Natural killer cell (primary cell): Measurements from ENCODE around the gene ZNF628. TPM values are rescaled to one million over a fixed set of nuclear protein-coding genes. Genes with fewer than 3 reads are reported as not detected.

Experiments
- ATAC-seq, 3 donors: fragments of 150-1000 bp in 2 of 3; fragments of 200-7000 bp in 1 of 3; cut with Tn5 transposase; 1 replicate in 1 of 3; 2 replicates in 2 of 3; pipeline ENCODE4 v1.10.0; 2021; ENCODE audit warnings: mild to moderate bottlenecking in 2 of 3, moderate library complexity in 2 of 3
- DNase-seq, 2 donors: peaks; one replicate each; pipeline versions ENCODE4 v3.0.0 to v3.0.0-alpha.2; 2013 to 2021; ENCODE audit warnings: mixed read lengths in 1 of 2
- H3K27ac ChIP-seq: one replicate; pipeline ENCODE4 v1.5.1; 2013; ENCODE audit warnings: mild to moderate bottlenecking, low read length
- H3K27me3 ChIP-seq: one replicate; pipeline ENCODE4 v1.6.1; 2013; ENCODE audit warnings: low read length; ENCODE audit not compliant: control insufficient read depth, insufficient read depth
- H3K36me3 ChIP-seq: one replicate; pipeline ENCODE4 v1.6.1; 2013; ENCODE audit warnings: low read length; ENCODE audit not compliant: control insufficient read depth, insufficient read depth
- H3K4me1 ChIP-seq: one replicate; pipeline ENCODE4 v1.6.1; 2013; ENCODE audit warnings: low read length; ENCODE audit not compliant: control insufficient read depth, insufficient read depth
- H3K4me3 ChIP-seq: one replicate; pipeline ENCODE4 v1.5.1; 2013; ENCODE audit warnings: low read length
- H3K9me3 ChIP-seq: one replicate; pipeline ENCODE4 v1.6.1; 2013; ENCODE audit warnings: low read length; ENCODE audit not compliant: control insufficient read depth, insufficient read depth
- H3K27ac Mint-ChIP-seq, 2 donors: one replicate each; pipeline ENCODE4 v1.8.0; 2022; ENCODE audit warnings: mild to moderate bottlenecking in 2 of 2, mixed read lengths in 2 of 2, moderate library complexity in 1 of 2
- H3K27me3 Mint-ChIP-seq, 2 donors: one replicate each; pipeline ENCODE4 v1.8.0; 2022; ENCODE audit warnings: low read depth in 2 of 2, mixed read lengths in 2 of 2
- H3K36me3 Mint-ChIP-seq: one replicate; pipeline ENCODE4 v1.8.0; 2022; ENCODE audit warnings: mixed read lengths
- H3K4me1 Mint-ChIP-seq, 2 donors: one replicate each; pipeline ENCODE4 v1.8.0; 2022; ENCODE audit warnings: mixed read lengths in 2 of 2
- H3K4me3 Mint-ChIP-seq: one replicate; pipeline ENCODE4 v1.8.0; 2022; ENCODE audit warnings: mild to moderate bottlenecking, moderate library complexity, mixed read lengths
- H3K9me3 Mint-ChIP-seq, 2 donors: one replicate each; pipeline ENCODE4 v1.8.0; 2022; ENCODE audit warnings: mixed read lengths in 2 of 2
- CTCF ChIP-seq: fragments of 200-600 bp; IDR thresholded peaks from one replicate; pipeline ENCODE4 v1.8.0; 2022; ENCODE audit warnings: antibody characterized with exemption
- WGBS: methylation state at CpG from one replicate; pipeline ENCODE4 v1.1.7; 2013; ENCODE audit warnings: missing lambda C conversion rate; ENCODE audit not compliant: insufficient coverage; 5-methylcytosine and 5-hydroxymethylcytosine counted together
- intact Hi-C: fragments of 100-400 bp; cut with micrococcal nuclease; formaldehyde crosslinking; loops from one replicate; pipeline ENCODE4 v1.14.2; 2022
- total RNA-seq, 4 donors: library from RNA; stranded (reverse); fragments of 120-200 nt in 1 of 4; gene quantifications; one replicate each; pipeline versions ENCODE4 v1.2.3 to v1.2.4, GENCODE V29; 2013 to 2022

ZNF628 gene
- total RNA-seq, 3 donors from 2014 or later (not counting 1 experiment from before 2014, with no cell fraction given): 20.8 to 28.7 (median 24.1) TPM

DNA sequence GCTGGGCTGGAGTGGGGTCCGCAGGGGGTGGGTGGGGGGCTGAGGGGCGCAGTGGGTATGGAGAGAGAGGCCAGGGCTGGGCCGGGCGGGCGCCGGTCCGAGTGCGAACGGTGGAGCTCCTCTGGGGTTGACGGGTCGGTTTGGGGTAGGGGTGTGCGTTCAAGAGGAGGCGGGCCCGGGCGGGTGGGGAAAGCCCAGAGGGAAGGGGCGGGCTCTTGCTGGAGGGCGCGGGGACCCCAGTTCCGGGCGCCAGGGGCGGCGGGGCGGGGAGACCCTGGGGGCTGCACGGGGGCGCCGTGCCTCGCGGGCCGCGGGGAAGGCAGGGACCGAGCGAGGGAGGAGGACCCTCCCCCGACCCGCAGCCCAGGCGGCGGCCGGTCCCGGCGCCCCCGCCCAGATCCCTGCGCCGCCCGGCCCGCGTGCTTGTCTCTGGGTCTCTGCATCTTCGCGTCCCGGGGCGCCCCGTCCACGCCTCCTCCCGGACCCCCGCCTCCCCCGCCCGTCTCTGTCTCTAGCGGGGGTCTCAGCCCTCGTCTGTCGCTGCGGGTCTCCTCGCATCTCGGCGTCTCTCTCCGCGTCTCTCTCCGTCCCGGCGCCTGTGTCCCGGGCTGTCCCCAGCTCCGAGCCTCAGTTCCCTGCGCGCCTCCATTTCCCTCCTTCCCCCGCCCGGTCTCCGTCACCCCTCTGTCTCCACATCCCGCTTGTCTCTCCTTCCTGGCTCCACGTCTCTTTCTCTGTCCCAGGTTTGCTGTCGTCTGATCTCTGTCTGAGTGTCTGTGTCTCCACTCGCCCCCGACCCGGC is 25.1 kb upstream of the ZNF628 start:
- Histone ChIP-seq H3K9me3 (no peaks in the 10 kb centered on the region), H3K36me3 (no peaks in the 10 kb centered on the region), H3K4me1 (peaks cover 12% of the 10 kb centered on the region), H3K4me3 (no peak overlapping the region), H3K27me3 (peaks cover 25% of the 10 kb centered on the region), H3K27ac (no peak overlapping the region)
- Mint-ChIP-seq H3K27ac (peak overlapping the region in 1 of 2 donors; percentile 82), H3K4me3 (no peak overlapping the region), H3K4me1 (peaks cover 0 to 17% of the 10 kb centered on the region in 2 donors), H3K27me3 (peaks cover 8 to 26% of the 10 kb centered on the region in 2 donors), H3K9me3 (no peaks in the 10 kb centered on the region), H3K36me3 (no peaks in the 10 kb centered on the region)
- no peak for TF ChIP-seq CTCF
- DNase-seq (peak in 1 of 2 donors; percentile 57), ATAC-seq (peak in 2 of 3 donors; percentile 49 to 58)
- WGBS: 1% methylated on average over 77 of the region's 80 CpGs
- intact Hi-C loops: no loop called here

DNA sequence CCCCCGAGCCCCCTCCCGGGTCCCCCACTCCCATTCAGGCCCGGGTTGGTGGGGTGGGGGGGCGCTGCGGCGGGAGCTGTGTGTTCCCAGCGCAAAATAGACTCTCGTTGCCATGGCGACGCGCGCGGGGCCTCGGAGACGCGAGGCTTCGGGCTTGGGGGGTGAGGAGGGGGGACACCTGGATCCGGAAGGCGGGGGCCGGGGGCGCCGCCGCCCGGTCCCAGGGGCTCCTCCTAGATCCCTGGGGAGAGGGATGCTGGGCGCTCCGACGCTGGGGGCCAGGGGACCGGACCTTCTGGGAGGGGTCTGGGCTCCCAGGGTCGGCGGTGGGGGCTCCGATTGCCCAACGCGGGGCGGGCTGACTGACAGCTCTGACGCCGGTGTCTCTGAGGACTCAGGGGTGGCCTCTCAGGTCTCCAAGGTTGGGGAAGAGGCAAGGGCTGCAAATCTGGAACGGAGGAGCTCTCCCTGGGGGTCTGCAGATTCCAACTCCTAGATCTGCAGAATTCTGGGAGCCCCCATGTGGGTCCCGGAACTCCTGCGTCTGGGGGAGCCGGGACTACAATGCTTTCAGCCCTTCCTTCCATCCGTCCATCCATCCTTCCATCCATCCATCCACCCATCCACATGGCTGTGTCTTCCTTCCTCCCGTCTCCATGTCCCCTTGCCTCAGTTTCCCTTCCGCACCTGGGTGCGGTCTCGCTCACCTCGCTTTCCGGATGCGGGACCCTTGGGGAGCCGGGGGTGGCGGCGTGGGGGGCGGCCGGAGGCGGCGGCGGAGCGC is 24.3 kb upstream of the ZNF628 start:
- intact Hi-C loops: no loop called here

DNA sequence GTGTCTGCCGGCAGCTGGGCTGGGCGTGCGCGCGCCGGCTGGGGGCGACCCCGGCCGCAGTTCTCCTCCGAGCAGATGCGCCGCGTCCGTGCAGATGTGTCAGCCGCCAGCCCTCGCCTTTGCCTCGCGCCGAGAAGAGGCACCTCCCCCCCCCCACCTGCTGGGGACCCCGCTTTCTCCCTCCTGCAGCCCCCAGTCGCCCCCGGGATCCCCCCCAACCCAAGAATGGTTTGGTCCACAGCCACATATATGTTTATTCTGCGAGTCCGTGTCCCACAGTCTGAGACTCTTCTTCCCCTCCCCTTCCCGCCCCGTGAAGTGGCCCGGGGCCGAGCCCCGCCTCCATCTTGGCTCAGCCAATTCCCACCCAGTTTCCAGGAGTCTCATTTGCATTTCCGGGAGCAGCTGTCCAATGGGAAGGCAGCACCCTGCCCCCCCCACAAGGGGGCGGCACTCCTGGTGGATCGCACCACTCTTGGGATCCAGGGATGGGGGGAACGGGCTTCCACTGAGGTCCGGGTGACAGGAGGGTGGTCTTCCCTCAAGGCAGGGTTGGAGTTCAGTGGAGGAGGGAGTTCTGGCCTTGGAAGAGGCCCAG is 23.6 kb upstream of the ZNF628 start:
- intact Hi-C loops: no loop called here

More for the DNA sequence above, 24.3 kb upstream of the ZNF628 start:
- no peak for TF ChIP-seq CTCF
- ATAC-seq (peak in 1 of 3 donors; percentile 28), DNase-seq (peak in 1 of 2 donors; percentile 65)
- Histone ChIP-seq H3K4me3 (no peak overlapping the region), H3K27ac (no peak overlapping the region), H3K27me3 (peaks cover 23% of the 10 kb centered on the region), H3K4me1 (peaks cover 12% of the 10 kb centered on the region), H3K36me3 (no peaks in the 10 kb centered on the region), H3K9me3 (no peaks in the 10 kb centered on the region)
- H3K36me3 Mint-ChIP-seq: no peaks in the 10 kb centered on the region
- H3K27me3 Mint-ChIP-seq: peaks cover 8 to 26% of the 10 kb centered on the region in 2 donors
- H3K9me3 Mint-ChIP-seq: no peaks in the 10 kb centered on the region
- H3K4me1 Mint-ChIP-seq: peaks cover 0 to 17% of the 10 kb centered on the region in 2 donors
- no peak overlapping the region for H3K4me3 Mint-ChIP-seq
- peak overlapping the region in 1 of 2 donors; percentile 70 for H3K27ac Mint-ChIP-seq
- 3% methylated on average over 54 of the region's 57 CpGs for WGBS

More for the DNA sequence above, 23.6 kb upstream of the ZNF628 start:
- H3K4me1 Mint-ChIP-seq: peaks cover 0 to 17% of the 10 kb centered on the region in 2 donors
- no peak overlapping the region for H3K27ac ChIP-seq
- no peaks in the 10 kb centered on the region for H3K9me3 ChIP-seq
- DNase-seq: peak in 1 of 2 donors; percentile 66
- H3K4me3 Mint-ChIP-seq: peak overlapping the region; percentile 9
- no peak for TF ChIP-seq CTCF
- no peaks in the 10 kb centered on the region for H3K36me3 Mint-ChIP-seq
- H3K27ac Mint-ChIP-seq: no peak overlapping the region
- peak; percentile 52 to 71 (median 53) for ATAC-seq
- H3K27me3 Mint-ChIP-seq: peaks cover 8 to 26% of the 10 kb centered on the region in 2 donors
- peaks cover 12% of the 10 kb centered on the region for H3K4me1 ChIP-seq
- peaks cover 23% of the 10 kb centered on the region for H3K27me3 ChIP-seq
- H3K4me3 ChIP-seq: no peak overlapping the region
- no peaks in the 10 kb centered on the region for H3K9me3 Mint-ChIP-seq
- 29% methylated on average over 32 of the region's 34 CpGs for WGBS
- H3K36me3 ChIP-seq: no peaks in the 10 kb centered on the region
